DMS53 treated with DMSO at 0.1 percent for 48 hours (cell line): Measurements from ENCODE around the gene KLF13.
"Not testable (repeated sequence)": the region's sequence is repeated elsewhere in the genome, so short reads cannot be mapped to it uniquely, and the experiment has no call there.

Source experiments
- DNase-seq: peaks from one replicate; lab custom pipeline; 2025; ENCODE audit not compliant: unreplicated experiment; lab: John Stamatoyannopoulos, UW

The KLF13 gene

DNA sequence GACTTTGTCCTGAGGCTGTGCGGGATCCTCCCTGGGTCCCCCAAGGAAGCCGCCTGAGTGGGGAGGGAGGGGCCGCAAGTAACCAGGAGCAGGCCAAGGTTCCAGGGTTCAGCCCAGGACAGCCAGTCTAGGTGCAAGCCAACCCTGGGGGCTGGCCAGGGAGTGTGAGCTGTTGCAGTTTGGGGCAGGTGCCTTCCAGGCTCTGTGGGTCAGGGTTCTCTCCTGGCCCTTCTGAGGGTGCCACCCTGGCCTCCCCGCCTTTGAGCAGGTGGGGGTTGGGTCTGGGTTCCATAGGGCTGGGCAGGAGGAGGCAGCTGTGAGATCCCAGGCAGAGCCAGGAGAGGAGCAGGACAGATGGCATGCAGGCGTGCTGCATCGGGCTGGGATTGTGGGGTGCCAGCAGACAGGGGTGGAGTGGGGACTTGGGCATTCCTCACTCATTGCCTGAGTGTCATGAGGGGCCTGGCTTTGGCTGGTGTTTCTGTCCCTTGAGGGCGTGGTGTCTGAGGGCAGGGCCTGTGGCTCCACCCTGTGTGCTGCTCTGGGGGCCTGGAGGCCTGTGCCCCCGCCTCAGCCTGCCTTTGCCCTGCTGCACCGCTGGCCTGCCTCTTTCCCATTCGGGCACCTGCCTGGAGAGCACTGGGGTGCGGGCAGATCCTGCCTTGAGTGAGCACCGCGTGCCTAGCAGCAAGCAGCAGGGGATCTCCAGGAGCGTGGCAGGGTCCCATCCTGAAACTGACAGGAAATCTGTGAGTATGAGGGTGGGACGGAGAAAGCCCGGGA lies 18.4 kb downstream of the KLF13 start:
- DNase-seq = no peak

GRCh38 chr15:31345606-31346366 lies 19.2 kb downstream of the KLF13 start:
- DNase-seq = no peak

DNA sequence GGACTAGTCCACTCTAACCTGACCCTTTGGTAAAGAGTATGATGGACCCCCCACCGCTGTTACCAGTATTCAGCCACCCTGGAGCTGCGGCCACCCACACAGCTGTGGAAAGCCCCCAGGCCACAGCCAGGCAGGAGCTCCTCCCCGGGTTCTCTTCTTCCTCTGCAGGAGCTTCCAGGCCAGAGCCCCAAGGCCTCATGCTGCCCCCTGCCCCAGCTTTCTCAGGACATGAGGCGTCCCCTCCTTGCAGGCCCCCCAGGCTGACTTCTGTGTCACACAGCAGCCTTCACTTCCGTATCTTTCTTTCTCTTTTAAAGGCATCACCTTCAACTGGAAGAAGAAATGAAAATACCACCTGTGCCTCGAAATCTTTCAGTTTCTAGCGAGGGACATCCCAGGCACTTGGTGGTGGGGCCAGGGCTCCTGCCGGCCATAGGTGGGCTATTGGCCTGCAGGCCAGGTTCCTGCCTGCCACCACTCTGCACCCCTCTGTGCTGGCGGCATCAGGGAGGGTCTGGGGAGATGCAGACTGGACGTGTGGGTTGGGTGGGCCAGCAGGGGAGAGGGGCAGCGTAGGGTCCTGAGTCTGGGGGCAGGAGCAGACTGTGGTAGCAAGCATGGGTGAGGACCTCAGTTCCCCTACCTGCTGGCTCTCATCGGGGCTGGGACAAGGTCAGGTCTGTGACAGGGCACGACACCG lies 19.9 kb downstream of the KLF13 start:
- no peak for DNase-seq

GRCh38 chr15:31347067-31347975 lies 20.7 kb downstream of the KLF13 start:
- DNase-seq = no peak

- DNase-seq = no peak
Measured at GRCh38 chr15:31347981-31348803, 21.6 kb downstream of the KLF13 start.

DNA sequence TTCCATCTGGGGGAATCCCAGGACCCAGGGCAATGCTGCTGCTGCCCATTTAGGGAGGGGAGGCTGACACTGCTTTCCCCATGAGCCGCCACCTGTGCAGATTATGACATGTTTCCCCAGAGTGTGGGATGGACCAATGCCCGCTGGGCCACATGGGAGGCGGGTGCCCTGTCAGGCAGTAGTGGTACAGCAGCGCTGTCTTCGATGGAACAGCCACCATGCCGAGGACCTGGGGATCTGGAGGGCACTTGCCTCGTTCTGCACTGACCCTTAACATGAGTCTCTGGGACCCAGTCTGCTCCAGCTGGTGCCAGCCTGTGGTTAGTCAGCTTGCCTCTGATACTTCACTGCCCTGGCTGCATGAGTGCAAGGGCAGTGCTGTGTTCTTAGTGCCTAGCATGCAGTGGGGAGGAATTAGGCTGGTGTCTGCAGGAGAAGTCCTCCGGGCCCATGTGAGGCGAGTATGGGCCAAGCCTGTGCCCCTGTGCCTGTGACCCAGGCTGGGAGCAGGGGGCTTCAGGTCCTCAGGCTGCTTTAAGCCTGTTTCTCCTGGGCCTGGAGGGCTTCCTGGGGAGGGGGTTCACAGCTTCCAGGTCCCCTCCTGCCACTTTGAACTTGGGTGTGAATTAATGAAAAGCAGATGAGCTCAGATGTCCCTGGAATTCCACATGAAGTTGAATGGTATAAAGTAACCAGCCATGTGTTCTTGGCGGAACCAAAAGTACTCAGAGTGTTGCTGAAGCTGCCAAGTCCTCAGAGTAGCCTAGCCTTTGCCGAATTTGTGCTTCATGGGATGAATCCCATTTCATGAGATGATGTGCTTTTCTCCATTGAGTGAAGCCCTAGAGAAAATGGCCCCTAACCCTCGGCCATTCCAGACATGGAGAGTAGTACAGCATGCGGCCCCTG lies 22.9 kb downstream of the KLF13 start:
- DNase-seq = no peak

- DNase-seq = no peak
Measured at GRCh38 chr15:31350771-31351170, 24.1 kb downstream of the KLF13 start.

DNA sequence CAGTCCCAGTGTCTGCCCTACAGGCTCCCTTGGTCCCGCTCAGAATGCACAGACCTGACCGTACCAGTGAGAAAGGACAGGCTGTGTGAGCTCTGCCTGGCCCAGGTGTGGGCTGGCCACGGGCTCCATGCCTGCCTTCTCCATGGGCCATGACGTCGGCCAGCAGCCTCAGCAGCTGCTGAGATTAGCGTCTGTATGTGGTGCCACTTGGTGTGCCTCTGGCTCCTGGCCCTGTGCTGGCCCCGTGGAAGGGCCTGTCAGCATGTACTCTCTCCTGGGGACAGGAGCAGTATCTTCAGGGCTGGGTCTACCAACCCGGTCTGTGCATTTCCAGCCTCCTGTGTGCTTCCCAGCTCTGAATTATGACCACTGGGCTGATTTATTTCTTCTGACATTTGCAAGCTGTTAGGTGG lies 25.7 kb downstream of the KLF13 start:
- peak; percentile 16 for DNase-seq

DNA sequence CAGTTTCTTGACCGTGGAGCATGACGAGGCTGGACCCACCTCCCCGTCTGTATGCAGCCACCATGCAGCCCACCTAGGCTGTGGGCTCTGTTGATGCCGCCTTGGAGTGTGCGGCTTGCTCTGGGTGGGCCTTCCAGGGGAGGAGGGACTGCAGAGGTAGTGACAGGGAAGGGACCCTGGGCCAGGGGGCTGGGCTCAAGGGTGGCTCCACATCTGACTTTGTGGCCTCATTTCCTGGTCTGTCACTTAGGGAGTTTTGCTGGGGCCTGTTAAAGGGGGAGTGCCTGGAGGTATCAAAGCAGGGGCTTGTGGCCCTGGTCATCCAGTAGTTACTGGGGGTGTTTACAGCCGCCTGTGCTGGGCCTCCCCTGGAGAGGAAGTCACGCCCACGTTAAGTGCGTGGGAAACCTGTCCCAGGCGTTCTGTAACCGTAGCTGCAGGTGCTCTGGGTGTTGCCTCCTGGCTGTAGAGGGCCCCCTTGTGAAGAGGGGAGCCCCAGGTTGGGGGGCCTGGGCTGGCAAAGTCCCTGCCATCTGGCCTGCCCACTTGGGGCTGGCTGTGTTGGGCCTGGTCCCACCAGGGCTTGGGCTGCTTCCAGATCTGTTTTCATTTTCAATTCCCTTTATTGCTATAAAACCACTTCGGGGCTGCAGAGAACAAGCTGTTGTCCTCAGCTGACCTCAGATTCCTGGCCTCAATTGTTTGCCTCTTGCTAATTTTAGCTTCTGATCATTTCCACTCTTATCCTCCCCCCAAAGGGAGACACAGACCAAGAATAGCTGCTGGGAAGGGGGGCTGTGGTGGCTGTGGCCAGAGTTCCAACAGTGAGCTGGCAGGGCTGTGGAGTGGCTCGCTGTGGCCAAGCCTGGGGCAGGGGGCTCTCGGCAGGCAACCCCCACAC lies 26.5 kb downstream of the KLF13 start:
- DNase-seq = no peak

DNA sequence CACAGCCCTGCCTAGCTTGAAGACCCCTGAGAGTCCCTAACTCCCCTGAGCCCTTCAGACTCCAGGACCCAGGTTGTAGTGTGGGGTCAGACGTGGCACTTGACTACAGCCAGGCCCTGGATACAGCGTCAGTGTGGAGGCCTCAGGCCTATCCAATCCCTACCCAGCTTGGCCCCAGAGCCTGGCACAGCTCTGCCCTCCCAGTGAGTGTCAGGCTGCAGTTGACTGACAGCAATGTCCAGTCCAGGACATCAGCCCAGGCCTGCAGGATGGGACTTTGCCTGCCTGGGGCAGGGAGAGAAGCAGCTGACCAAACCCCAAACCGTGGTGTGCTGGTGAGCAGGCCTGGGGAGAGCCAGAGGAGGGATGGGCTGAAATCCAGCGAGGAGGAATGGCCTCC lies 27.3 kb downstream of the KLF13 start:
- DNase-seq = no peak

DNA sequence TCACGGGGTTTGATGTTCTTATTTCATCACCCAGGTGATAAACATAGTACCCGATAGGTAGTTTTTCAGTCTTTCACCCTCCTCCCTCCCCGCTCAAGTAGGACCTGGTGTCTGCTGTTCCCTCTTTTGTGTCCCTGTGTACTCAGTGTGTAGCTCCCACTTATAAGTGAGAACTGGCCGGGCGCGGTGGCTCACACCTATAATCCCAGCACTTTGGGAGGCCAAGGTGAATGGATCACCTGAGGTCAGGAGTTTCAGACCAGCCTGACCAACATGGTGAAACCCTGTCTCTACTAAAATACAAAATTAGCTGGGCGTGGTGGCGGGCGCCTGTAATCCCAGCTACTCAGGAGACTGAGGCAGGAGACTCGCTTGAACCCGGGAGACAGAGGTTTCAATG lies 29.5 kb downstream of the KLF13 start:
- not testable (repeated sequence) for DNase-seq

GRCh38 chr15:31357148-31357547 lies 30.5 kb downstream of the KLF13 start:
- DNase-seq = no peak

- DNase-seq = no peak
Measured at GRCh38 chr15:31358163-31358562, 31.5 kb downstream of the KLF13 start.

GRCh38 chr15:31358957-31359701 lies 32.5 kb downstream of the KLF13 start:
- no peak for DNase-seq

DNA sequence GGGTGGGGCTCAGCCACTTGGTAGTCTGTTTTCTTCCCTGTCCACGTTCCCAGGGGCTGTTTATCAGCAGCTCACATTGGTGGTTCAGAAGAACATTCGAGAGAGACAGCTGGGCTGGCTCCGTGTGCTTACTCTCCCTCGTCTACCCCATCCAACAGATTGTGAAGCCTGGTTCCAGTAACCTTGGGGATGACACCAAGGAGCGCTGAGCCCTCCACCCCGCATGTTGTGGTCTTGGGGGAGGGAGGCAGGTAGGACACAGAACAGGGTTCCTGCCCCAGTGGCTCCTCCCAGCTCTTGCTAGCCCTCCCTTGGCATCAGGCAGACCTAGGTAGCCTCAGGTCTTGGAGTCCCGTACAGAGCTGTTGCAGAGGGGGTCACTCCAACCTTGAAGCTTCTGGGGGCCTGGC lies 33.1 kb downstream of the KLF13 start:
- DNase-seq = no peak

DNA sequence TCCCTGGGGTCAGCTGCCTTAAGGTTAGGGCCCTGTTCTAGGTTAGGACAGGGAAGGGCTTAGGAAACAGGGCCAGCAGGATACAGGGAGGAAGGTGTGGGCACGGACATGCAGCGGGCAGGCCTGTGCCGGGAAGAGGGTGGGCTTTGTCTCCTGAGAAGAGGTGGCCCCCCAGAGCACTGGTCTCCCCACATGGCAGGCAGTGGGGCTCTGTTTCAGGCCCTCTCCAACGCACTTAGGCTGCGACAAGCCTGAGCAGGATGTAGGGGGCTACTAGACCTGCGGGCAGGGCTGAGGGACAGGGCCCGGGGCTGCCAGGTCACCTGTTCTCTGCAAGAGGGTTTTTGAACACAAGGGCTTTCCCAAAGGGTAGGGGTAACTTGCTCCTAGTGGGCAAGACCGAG lies 33.5 kb downstream of the KLF13 start:
- DNase-seq = no peak
